AG04450 (cell line): ENCODE data around the gene TLR2. TPM values are rescaled to one million over a fixed set of nuclear protein-coding genes. Genes with fewer than 3 reads are reported as not detected.
A peak's percentile ranks its signal among the peaks of the same experiment; 100 is the strongest.

ENCODE experiments used
- CTCF ChIA-PET: fragments of 300-600, 350-600 bp; formaldehyde crosslinking; extraction: SDS; loops from one replicate; lab custom pipeline; 2022; ENCODE audit warnings: antibody characterized with exemption, inconsistent platforms; lab: Charles Lee
- POLR2A ChIA-PET: fragments of 350-600 bp; formaldehyde crosslinking; extraction: SDS; loops from one replicate; lab custom pipeline; 2021; ENCODE audit warnings: antibody characterized with exemption, inconsistent platforms; lab: Yijun Ruan, JAX
- DNase-seq: peaks from one replicate; pipeline ENCODE4 v3.0.0-alpha.2; 2011; ENCODE audit warnings: low read depth, low spot score
- H3K27ac ChIP-seq: one replicate; pipeline ENCODE4 v1.5.1; 2012; ENCODE audit warnings: low read depth, low read length, control low read depth
- H3K27me3 ChIP-seq: one replicate; pipeline ENCODE4 v1.6.0; 2012; ENCODE audit warnings: low read length; ENCODE audit not compliant: control insufficient read depth, insufficient read depth
- H3K4me3 ChIP-seq: 2 replicates; pipeline ENCODE4 v1.5.1; 2011; ENCODE audit warnings: mild to moderate bottlenecking, low read depth, low read length, control low read depth
- H3K9me3 ChIP-seq: 2 replicates; pipeline ENCODE4 v1.5.1; 2012; ENCODE audit warnings: low read length; ENCODE audit not compliant: control insufficient read depth, insufficient read depth
- polyA plus RNA-seq: library from polyadenylated mRNA; depleted of rRNA; stranded (reverse); fragments of >200 nt; gene quantifications from 2 replicates; pipeline ENCODE4 v1.2.3, GENCODE V29; 2011
- TF ChIP-seq, protein P1 (sequence below): IDR thresholded peaks from 2 replicates; pipeline ENCODE4 v1.5.1; 2011; ENCODE audit warnings: low read depth, low read length, control low read depth, inconsistent platforms

The TLR2 gene
- polyA plus RNA-seq, 1 experiment: 0.24 TPM

DNA sequence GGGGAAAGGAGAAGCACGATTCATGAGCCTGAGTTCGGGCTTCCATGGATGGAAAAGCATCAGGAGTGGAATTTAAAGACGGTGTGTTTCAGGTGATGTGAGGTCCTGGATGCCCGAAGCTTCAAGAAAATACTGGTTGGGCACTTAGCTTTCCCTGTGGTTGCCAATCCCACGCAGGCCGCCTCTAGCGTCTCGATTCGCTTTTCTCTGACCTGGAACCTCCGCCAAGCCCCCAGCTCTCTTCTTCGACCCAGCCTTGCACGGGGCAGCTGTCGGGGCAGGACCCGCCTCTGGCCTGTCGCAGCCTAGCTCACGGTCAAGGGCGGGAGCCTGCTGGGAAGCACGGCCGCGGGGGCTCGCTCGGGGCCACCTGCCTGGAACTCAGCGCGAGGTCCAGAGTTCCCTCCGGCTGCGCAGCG lies 308 bp upstream of the TLR2 start:
- no peak for DNase-seq
- H3K9me3 ChIP-seq: peaks cover 19% of the 10 kb centered on the region
- POLR2A ChIA-PET: no interaction called here
- TF ChIP-seq, protein P1, sequence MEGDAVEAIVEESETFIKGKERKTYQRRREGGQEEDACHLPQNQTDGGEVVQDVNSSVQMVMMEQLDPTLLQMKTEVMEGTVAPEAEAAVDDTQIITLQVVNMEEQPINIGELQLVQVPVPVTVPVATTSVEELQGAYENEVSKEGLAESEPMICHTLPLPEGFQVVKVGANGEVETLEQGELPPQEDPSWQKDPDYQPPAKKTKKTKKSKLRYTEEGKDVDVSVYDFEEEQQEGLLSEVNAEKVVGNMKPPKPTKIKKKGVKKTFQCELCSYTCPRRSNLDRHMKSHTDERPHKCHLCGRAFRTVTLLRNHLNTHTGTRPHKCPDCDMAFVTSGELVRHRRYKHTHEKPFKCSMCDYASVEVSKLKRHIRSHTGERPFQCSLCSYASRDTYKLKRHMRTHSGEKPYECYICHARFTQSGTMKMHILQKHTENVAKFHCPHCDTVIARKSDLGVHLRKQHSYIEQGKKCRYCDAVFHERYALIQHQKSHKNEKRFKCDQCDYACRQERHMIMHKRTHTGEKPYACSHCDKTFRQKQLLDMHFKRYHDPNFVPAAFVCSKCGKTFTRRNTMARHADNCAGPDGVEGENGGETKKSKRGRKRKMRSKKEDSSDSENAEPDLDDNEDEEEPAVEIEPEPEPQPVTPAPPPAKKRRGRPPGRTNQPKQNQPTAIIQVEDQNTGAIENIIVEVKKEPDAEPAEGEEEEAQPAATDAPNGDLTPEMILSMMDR: no peak
- peak overlapping the region; percentile 55 for H3K4me3 ChIP-seq
- CTCF ChIA-PET: interaction anchor here (1.1 kb wide), 1 partner anchor 10 kb away, joined by 4 read pairs; no protein-coding TSS in a partner anchor
- no peak overlapping the region for H3K27ac ChIP-seq
- peaks cover 41% of the 10 kb centered on the region for H3K27me3 ChIP-seq

DNA sequence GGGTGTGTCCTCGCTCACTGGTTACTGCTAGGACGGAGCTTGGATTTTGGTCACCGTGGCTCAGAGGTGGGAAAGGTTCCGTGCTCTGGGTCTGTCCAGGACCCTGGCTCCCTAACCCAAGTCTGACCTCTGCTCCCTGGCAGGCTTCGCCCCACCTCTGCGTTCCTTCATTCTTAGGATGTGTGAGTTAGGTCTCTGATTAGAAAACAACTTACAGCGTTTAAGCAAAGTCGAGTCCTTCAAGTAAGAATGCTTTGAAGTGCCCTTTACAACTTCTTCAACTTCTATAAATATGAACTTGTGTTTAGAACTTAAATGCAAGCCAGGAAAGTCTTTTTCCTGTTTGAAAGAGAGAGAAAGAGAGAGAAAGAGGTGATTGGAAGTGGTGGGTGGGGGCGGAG lies 891 bp downstream of the TLR2 start:
- no peak for DNase-seq
- ChIA-PET POLR2A (no interaction called here), CTCF (interaction anchor here (1.1 kb wide), 1 partner anchor 15 kb away, joined by 5 read pairs; no protein-coding TSS in a partner anchor)

DNA sequence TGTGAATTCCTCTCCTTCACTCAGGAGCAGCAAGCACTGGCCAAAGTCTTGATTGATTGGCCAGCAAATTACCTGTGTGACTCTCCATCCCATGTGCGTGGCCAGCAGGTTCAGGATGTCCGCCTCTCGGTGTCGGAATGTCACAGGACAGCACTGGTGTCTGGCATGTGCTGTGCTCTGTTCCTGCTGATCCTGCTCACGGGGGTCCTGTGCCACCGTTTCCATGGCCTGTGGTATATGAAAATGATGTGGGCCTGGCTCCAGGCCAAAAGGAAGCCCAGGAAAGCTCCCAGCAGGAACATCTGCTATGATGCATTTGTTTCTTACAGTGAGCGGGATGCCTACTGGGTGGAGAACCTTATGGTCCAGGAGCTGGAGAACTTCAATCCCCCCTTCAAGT lies 20.4 kb downstream of the TLR2 start:
- POLR2A ChIA-PET: no interaction called here
- TF ChIP-seq, protein P1: no peak
- CTCF ChIA-PET: no interaction called here
- no peak overlapping the region for H3K27ac ChIP-seq
- H3K9me3 ChIP-seq: no peaks in the 10 kb centered on the region
- no peak overlapping the region for H3K4me3 ChIP-seq
- no peak for DNase-seq
- H3K27me3 ChIP-seq: peaks cover 2% of the 10 kb centered on the region

More for the DNA sequence above, 891 bp downstream of the TLR2 start:
- Histone ChIP-seq H3K4me3 (peak overlapping the region; percentile 55), H3K27me3 (peaks cover 38% of the 10 kb centered on the region), H3K9me3 (peaks cover 21% of the 10 kb centered on the region), H3K27ac (no peak overlapping the region)
- TF ChIP-seq, protein P1: no peak

DNA sequence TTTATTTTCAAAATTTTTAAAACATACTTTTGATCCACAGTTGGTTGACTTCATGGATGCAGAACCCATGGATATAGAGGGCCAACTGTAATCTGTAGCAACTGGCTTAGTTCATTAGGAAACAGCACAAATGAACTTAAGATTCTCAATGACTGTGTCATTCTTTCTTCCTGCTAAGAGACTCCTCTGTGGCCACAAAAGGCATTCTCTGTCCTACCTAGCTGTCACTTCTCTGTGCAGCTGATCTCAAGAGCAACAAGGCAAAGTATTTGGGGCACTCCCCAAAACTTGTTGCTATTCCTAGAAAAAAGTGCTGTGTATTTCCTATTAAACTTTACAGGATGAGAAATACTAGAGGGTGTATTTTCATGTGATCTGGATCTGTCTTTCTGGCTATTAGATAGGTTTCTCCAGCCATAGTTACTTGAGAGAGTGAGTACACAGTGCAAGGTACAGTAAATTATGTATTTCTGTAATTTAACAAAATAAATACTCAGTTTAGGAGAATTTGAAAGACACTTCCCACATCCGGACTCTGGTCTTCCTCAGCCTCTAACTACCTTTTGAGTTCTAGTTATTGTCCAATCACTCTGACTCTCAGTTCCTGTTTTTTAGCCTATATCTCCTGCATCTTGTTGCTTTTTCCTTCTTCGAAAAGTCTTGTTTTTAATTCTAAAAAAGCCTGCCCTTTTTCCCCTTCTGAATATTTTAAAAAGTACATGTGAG lies 21.8 kb downstream of the TLR2 start:
- TF ChIP-seq, protein P1: no peak
- peaks cover 2% of the 10 kb centered on the region for H3K27me3 ChIP-seq
- no peaks in the 10 kb centered on the region for H3K9me3 ChIP-seq
- no peak overlapping the region for H3K4me3 ChIP-seq
- ChIA-PET CTCF (no interaction called here), POLR2A (no interaction called here)
- no peak overlapping the region for H3K27ac ChIP-seq
- no peak for DNase-seq

DNA sequence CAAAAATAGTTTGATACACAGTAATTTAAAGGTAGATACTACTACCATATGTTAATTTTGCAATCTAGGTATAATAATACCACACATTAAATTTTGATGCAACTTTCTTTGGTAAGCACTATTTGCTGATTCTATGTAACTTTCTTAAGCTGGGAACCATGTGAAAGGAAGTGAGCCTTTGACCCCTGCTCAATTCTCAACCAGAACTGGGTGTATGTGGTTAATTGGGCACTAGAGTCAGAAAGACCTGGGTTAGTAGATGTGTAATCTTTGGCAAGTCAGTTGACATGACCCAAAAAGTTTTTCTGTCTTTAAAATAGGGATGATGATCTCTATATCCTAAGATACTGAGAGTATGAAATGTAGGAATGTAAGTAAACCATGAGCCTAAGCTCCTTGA lies 22.4 kb downstream of the TLR2 start:
- POLR2A ChIA-PET: no interaction called here
- Histone ChIP-seq H3K9me3 (no peaks in the 10 kb centered on the region), H3K4me3 (no peak overlapping the region), H3K27me3 (peaks cover 2% of the 10 kb centered on the region), H3K27ac (no peak overlapping the region)
- CTCF ChIA-PET: no interaction called here
- TF ChIP-seq, protein P1: no peak
- no peak for DNase-seq
